ENCODE results near the gene GPR75.
"Not testable (repeated sequence)": the region's sequence is repeated elsewhere in the genome, so short reads cannot be mapped to it uniquely, and the experiment has no call there.

GPR75 gene

GRCh38 chr2:53852532-53852931 lies 7.2 kb downstream of the GPR75 start:
- H3K36me3 ChIP-seq: peaks cover 12% of the 10 kb centered on the region
- no peak for DNase-seq
- H3K27ac ChIP-seq: no peak overlapping the region
- TF ChIP-seq CTCF (IDR thresholded peaks at IDR 0.05; ENCODE audit: low read depth, low read length): no peak
- no peaks in the 10 kb centered on the region for H3K27me3 ChIP-seq (ENCODE audit: insufficient read depth, low read depth, severe bottlenecking)
- H3K4me3 ChIP-seq (ENCODE audit: low read depth, low read length): no peak overlapping the region
- H3K9me3 ChIP-seq (ENCODE audit: severe bottlenecking): no peaks in the 10 kb centered on the region

GRCh38 chr2:53851052-53851757 lies 8.6 kb downstream of the GPR75 start:
- not testable (repeated sequence) for DNase-seq; H3K27me3 ChIP-seq (ENCODE audit: insufficient read depth, low read depth, severe bottlenecking)
- H3K36me3 ChIP-seq: peaks cover 12% of the 10 kb centered on the region

GRCh38 chr2:53848062-53848461 lies 11.7 kb downstream of the GPR75 start:
- no peak for TF ChIP-seq CTCF (IDR thresholded peaks at IDR 0.05; ENCODE audit: low read depth, low read length)
- H3K9me3 ChIP-seq (ENCODE audit: severe bottlenecking): no peaks in the 10 kb centered on the region
- H3K36me3 ChIP-seq: no peaks in the 10 kb centered on the region
- no peak overlapping the region for H3K27ac ChIP-seq
- no peak overlapping the region for H3K4me3 ChIP-seq (ENCODE audit: low read depth, low read length)
- no peaks in the 10 kb centered on the region for H3K27me3 ChIP-seq (ENCODE audit: insufficient read depth, low read depth, severe bottlenecking)
- DNase-seq: no peak

More at GRCh38 chr2:53851052-53851757, 8.6 kb downstream of the GPR75 start:
- H3K9me3 ChIP-seq (ENCODE audit: severe bottlenecking); H3K27ac ChIP-seq; H3K4me3 ChIP-seq (ENCODE audit: low read depth, low read length): not testable (repeated sequence)

GRCh38 chr2:53843595-53843994 lies 16.2 kb downstream of the GPR75 start:
- no peaks in the 10 kb centered on the region for H3K9me3 ChIP-seq (ENCODE audit: severe bottlenecking)
- H3K27ac ChIP-seq: no peak overlapping the region
- TF ChIP-seq CTCF (IDR thresholded peaks at IDR 0.05; ENCODE audit: low read depth, low read length): no peak

GRCh38 chr2:53842891-53843290 lies 16.9 kb downstream of the GPR75 start:
- no peak for TF ChIP-seq CTCF (IDR thresholded peaks at IDR 0.05; ENCODE audit: low read depth, low read length)
- Histone ChIP-seq H3K36me3 (no peaks in the 10 kb centered on the region), H3K27me3 (ENCODE audit: insufficient read depth, low read depth, severe bottlenecking) (no peaks in the 10 kb centered on the region), H3K9me3 (ENCODE audit: severe bottlenecking) (no peaks in the 10 kb centered on the region), H3K4me3 (ENCODE audit: low read depth, low read length) (no peak overlapping the region), H3K27ac (no peak overlapping the region)
- DNase-seq: no peak

More at GRCh38 chr2:53843595-53843994, 16.2 kb downstream of the GPR75 start:
- no peaks in the 10 kb centered on the region for H3K27me3 ChIP-seq (ENCODE audit: insufficient read depth, low read depth, severe bottlenecking)
- no peaks in the 10 kb centered on the region for H3K36me3 ChIP-seq
- H3K4me3 ChIP-seq (ENCODE audit: low read depth, low read length): no peak overlapping the region
- DNase-seq: no peak

- not testable (repeated sequence) for H3K36me3 ChIP-seq; H3K4me3 ChIP-seq (ENCODE audit: low read depth, low read length); H3K9me3 ChIP-seq (ENCODE audit: severe bottlenecking); H3K27me3 ChIP-seq (ENCODE audit: insufficient read depth, low read depth, severe bottlenecking); DNase-seq; H3K27ac ChIP-seq
Measured at GRCh38 chr2:53841651-53842050, 18.1 kb downstream of the GPR75 start.

- Histone ChIP-seq H3K36me3 (no peaks in the 10 kb centered on the region), H3K4me3 (ENCODE audit: low read depth, low read length) (no peak overlapping the region), H3K27me3 (ENCODE audit: insufficient read depth, low read depth, severe bottlenecking) (no peaks in the 10 kb centered on the region), H3K9me3 (ENCODE audit: severe bottlenecking) (no peaks in the 10 kb centered on the region), H3K27ac (no peak overlapping the region)
- no peak for TF ChIP-seq CTCF (IDR thresholded peaks at IDR 0.05; ENCODE audit: low read depth, low read length)
- DNase-seq: no peak
Measured at GRCh38 chr2:53840580-53840979, 19.2 kb downstream of the GPR75 start.

GRCh38 chr2:53829980-53830290 lies 29.8 kb downstream of the GPR75 start:
- H3K4me3 ChIP-seq (ENCODE audit: low read depth, low read length); DNase-seq; H3K36me3 ChIP-seq; H3K9me3 ChIP-seq (ENCODE audit: severe bottlenecking); H3K27me3 ChIP-seq (ENCODE audit: insufficient read depth, low read depth, severe bottlenecking); H3K27ac ChIP-seq: not testable (repeated sequence)
